ENCODE data around the gene CAMTA1. TPM values are rescaled to one million over a fixed set of nuclear protein-coding genes. Genes with fewer than 3 reads are reported as not detected.

The CAMTA1 gene
- total RNA-seq, 1 donor from 2014 or later: 115 TPM

GRCh38 chr1:7805460-7805859 lies 1020.2 kb downstream of the CAMTA1 start:
- DNase-seq: no peak

- no peak for DNase-seq
Observed at GRCh38 chr1:7808253-7808844, 1023.1 kb downstream of the CAMTA1 start.

- DNase-seq: no peak
Observed at GRCh38 chr1:7809742-7810141, 1024.5 kb downstream of the CAMTA1 start.

GRCh38 chr1:7810395-7810794 lies 1025.1 kb downstream of the CAMTA1 start:
- peak; percentile 11 for DNase-seq

- DNase-seq: no peak
Observed at GRCh38 chr1:7811476-7811875, 1026.2 kb downstream of the CAMTA1 start.

GRCh38 chr1:7813677-7814373 lies 1028.6 kb downstream of the CAMTA1 start:
- DNase-seq: no peak

Small RNA genes lying within 50 kb of the gene (small RNA-seq; reads per million reads assigned to genes)
- gene AL359881.1 (not detected), gene AL590128.1 (not detected), gene RNU1-8P (not detected)

Other genes starting within 250 kb of the CAMTA1 start
- 34.0 TPM for gene NOL9, start 230.9 kb upstream of the CAMTA1 start, total RNA-seq
- not detected for gene TAS1R1, start 230.1 kb upstream of the CAMTA1 start, total RNA-seq
- 15.1 TPM for gene ZBTB48, start 205.5 kb upstream of the CAMTA1 start, total RNA-seq
- gene KLHL21, start 182.6 kb upstream of the CAMTA1 start, total RNA-seq: 8.7 TPM
- 17.0 TPM for gene PHF13, start 171.7 kb upstream of the CAMTA1 start, total RNA-seq
- 23.7 TPM for gene THAP3, start 160.6 kb upstream of the CAMTA1 start, total RNA-seq
- 32.8 TPM for gene DNAJC11, start 83.6 kb upstream of the CAMTA1 start, total RNA-seq

All from occipital lobe (tissue), 3 donors.